ENCODE results near the gene PRDM5.

- TF ChIP-seq CTCF (IDR thresholded peaks at IDR 0.05) (no peak), POLR2A (IDR thresholded peaks at IDR 0.05) (no peak)
Measured at GRCh38 chr4:120683897-120684540, 238.5 kb downstream of the PRDM5 start.

All from right lobe of liver (tissue), 4 donors.